OCI-LY7 (cell line): ENCODE measurements around the gene MMP19. TPM values are rescaled to one million over a fixed set of nuclear protein-coding genes. Genes with fewer than 3 reads are reported as not detected.

Experiments
- BruUV-seq: library from RNA; stranded (reverse); fragments of 400-500 nt; replicated peaks from 2 replicates; lab custom pipeline; 2021; lab: Mats Ljungman, UMichigan
- CTCF ChIA-PET: fragments of 300-600 bp; sonication (Branson Sonifier 250); formaldehyde crosslinking; loops from one replicate; lab custom pipeline; 2022; ENCODE audit warnings: antibody characterized with exemption; ENCODE audit not compliant: unreplicated experiment; lab: Charles Lee
- POLR2A ChIA-PET: fragments of 300-600 bp; sonication (Branson Sonifier 250); formaldehyde crosslinking; loops from one replicate; lab custom pipeline; 2022; ENCODE audit warnings: antibody characterized with exemption; lab: Charles Lee
- DNase-seq: peaks from one replicate; pipeline ENCODE4 v3.0.0-alpha.2; 2015; ENCODE audit warnings: low spot score
- H2AFZ ChIP-seq: fragments of 200-600 bp; sonication (generic), shearing (Covaris generic); 2 replicates; pipeline ENCODE4 v1.6.1; 2014; ENCODE audit warnings: mild to moderate bottlenecking, antibody characterized with exemption, low read length, moderate library complexity
- H3K27ac ChIP-seq: fragments of 200-600 bp; sonication (generic); 2 replicates; pipeline ENCODE4 v1.5.1; 2014; ENCODE audit warnings: mixed run types, low read depth, mild to moderate bottlenecking, moderate library complexity, low read length, inconsistent platforms; ENCODE audit not compliant: poor library complexity, severe bottlenecking
- H3K36me3 ChIP-seq: fragments of 200-600 bp; sonication (generic); 2 replicates; pipeline ENCODE4 v1.6.1; 2014; ENCODE audit warnings: mild to moderate bottlenecking, antibody characterized with exemption, low read length, moderate library complexity, mixed read lengths; ENCODE audit not compliant: insufficient read depth
- H3K4me1 ChIP-seq: fragments of 200-600 bp; sonication (generic); 2 replicates; pipeline ENCODE4 v1.5.1; 2014; ENCODE audit warnings: mild to moderate bottlenecking, low read length; ENCODE audit not compliant: insufficient read depth, poor library complexity, severe bottlenecking
- H3K4me2 ChIP-seq: fragments of 200-600 bp; sonication (generic); 2 replicates; pipeline ENCODE4 v1.6.1; 2014; ENCODE audit warnings: mild to moderate bottlenecking, low read length
- H3K4me3 ChIP-seq: fragments of 200-600 bp; sonication (generic); 2 replicates; pipeline ENCODE4 v1.5.1; 2014; ENCODE audit warnings: mild to moderate bottlenecking, low read depth, low read length; ENCODE audit not compliant: poor library complexity, severe bottlenecking
- H3K79me2 ChIP-seq: fragments of 200-600 bp; sonication (generic); 2 replicates; pipeline ENCODE4 v1.6.1; 2016; ENCODE audit warnings: low read depth, mild to moderate bottlenecking, low read length, moderate library complexity, mixed read lengths; ENCODE audit not compliant: insufficient read depth
- H3K9me2 ChIP-seq: fragments of 200-600 bp; sonication (generic); 2 replicates; pipeline ENCODE4 v1.6.1; 2016; ENCODE audit warnings: mild to moderate bottlenecking, low read length, mixed read lengths; ENCODE audit not compliant: insufficient read depth
- H3K9me3 ChIP-seq: fragments of 200-600 bp; sonication (generic); 2 replicates; pipeline ENCODE4 v1.6.1; 2014; ENCODE audit warnings: mild to moderate bottlenecking, mixed run types, low read length, mixed read lengths
- H4K20me1 ChIP-seq: fragments of 200-600 bp; sonication (generic); 2 replicates; pipeline ENCODE4 v1.6.1; 2014; ENCODE audit warnings: mild to moderate bottlenecking, antibody characterized with exemption, low read length, moderate library complexity, mixed read lengths; ENCODE audit not compliant: insufficient read depth
- CTCF ChIP-seq: fragments of 200-600 bp; sonication (generic); conservative IDR thresholded peaks from 2 replicates; pipeline ENCODE4 v1.5.1; 2014; ENCODE audit warnings: mild to moderate bottlenecking, antibody characterized with exemption, low read length, moderate library complexity, mixed read lengths
- EZH2phosphoT487 ChIP-seq: fragments of 200-600 bp; sonication (generic); IDR thresholded peaks from 2 replicates; pipeline ENCODE4 v1.6.1; 2018; ENCODE audit warnings: low read depth, borderline replicate concordance, mild to moderate bottlenecking, mixed run types, antibody characterized with exemption, low read length, moderate library complexity, mixed read lengths
- intact Hi-C: fragments of 100-400 bp; cut with micrococcal nuclease; formaldehyde crosslinking; loops from one replicate; pipeline ENCODE4 v1.10.0; 2022; ENCODE audit not compliant: unreplicated experiment
- total RNA-seq, 2 experiments: library from RNA; depleted of rRNA in 1 of 2; stranded (reverse); fragments of >200 nt in 1 of 2; shearing (Covaris generic) in 1 of 2; gene quantifications; 2 replicates each; pipeline ENCODE4 v1.2.3, GENCODE V29; 2014 to 2022

MMP19 gene
- total RNA-seq, 2 experiments from 2014 or later = not detected

GRCh38 chr12:55852740-55853139 is 10.0 kb upstream of the MMP19 start:
- no peak overlapping the region for H3K27ac ChIP-seq
- no peak overlapping the region for H2AFZ ChIP-seq
- TF ChIP-seq CTCF (no peak), EZH2phosphoT487 (no peak)
- intact Hi-C loops = no loop called here
- H3K4me2 ChIP-seq = no peak overlapping the region
- no TSS peak for BruUV-seq
- no peaks in the 10 kb centered on the region for H3K79me2 ChIP-seq
- H3K9me2 ChIP-seq = no peaks in the 10 kb centered on the region
- no peak for DNase-seq
- H4K20me1 ChIP-seq = no peaks in the 10 kb centered on the region
- POLR2A ChIA-PET = interaction anchor here (0.6 kb wide), 1 partner anchor 81 kb away, joined by 3 read pairs; no protein-coding TSS in a partner anchor
- no peaks in the 10 kb centered on the region for H3K4me1 ChIP-seq
- no peaks in the 10 kb centered on the region for H3K36me3 ChIP-seq
- CTCF ChIA-PET = no interaction called here
- no peak overlapping the region for H3K4me3 ChIP-seq
- H3K9me3 ChIP-seq = no peaks in the 10 kb centered on the region

GRCh38 chr12:55850893-55851292 is 8.2 kb upstream of the MMP19 start:
- Histone ChIP-seq H3K27ac (no peak overlapping the region), H3K4me2 (no peak overlapping the region), H4K20me1 (no peaks in the 10 kb centered on the region), H3K79me2 (no peaks in the 10 kb centered on the region), H3K9me3 (no peaks in the 10 kb centered on the region), H3K9me2 (no peaks in the 10 kb centered on the region), H3K4me3 (no peak overlapping the region), H3K4me1 (no peaks in the 10 kb centered on the region), H3K36me3 (no peaks in the 10 kb centered on the region), H2AFZ (no peak overlapping the region)
- TF ChIP-seq CTCF (no peak), EZH2phosphoT487 (no peak)
- no peak for DNase-seq
- BruUV-seq = no TSS peak
- CTCF ChIA-PET = no interaction called here
- intact Hi-C loops = no loop called here
- POLR2A ChIA-PET = interaction anchor here (1.6 kb wide), 1 partner anchor 9 kb away, joined by 5 read pairs; no protein-coding TSS in a partner anchor

- BruUV-seq = no TSS peak
- TF ChIP-seq EZH2phosphoT487 = no peak
- TF ChIP-seq CTCF = no peak
- H3K9me2 ChIP-seq = no peaks in the 10 kb centered on the region
- H3K27ac ChIP-seq = no peak overlapping the region
- no peaks in the 10 kb centered on the region for H3K36me3 ChIP-seq
- no peaks in the 10 kb centered on the region for H4K20me1 ChIP-seq
- POLR2A ChIA-PET = interaction anchor here (1.6 kb wide), 1 partner anchor 9 kb away, joined by 5 read pairs; no protein-coding TSS in a partner anchor
- no peak for DNase-seq
- H3K4me2 ChIP-seq = no peak overlapping the region
- CTCF ChIA-PET = no interaction called here
- H3K4me1 ChIP-seq = no peaks in the 10 kb centered on the region
- H3K4me3 ChIP-seq = no peak overlapping the region
- intact Hi-C loops = no loop called here
- H3K79me2 ChIP-seq = no peaks in the 10 kb centered on the region
- H3K9me3 ChIP-seq = no peaks in the 10 kb centered on the region
- no peak overlapping the region for H2AFZ ChIP-seq
Observed at GRCh38 chr12:55850401-55850800, 7.7 kb upstream of the MMP19 start.
